IMR-90 (cell line): Measurements from ENCODE around the gene MEF2C. TPM values are rescaled to one million over a fixed set of nuclear protein-coding genes. Genes with fewer than 3 reads are reported as not detected.

Experiments
- ATAC-seq: fragments of 200-7000 bp; cut with Tn5 transposase; 2 replicates; pipeline ENCODE4 v1.9.1; 2020; ENCODE audit warnings: low read depth, mild to moderate bottlenecking, moderate library complexity
- BruUV-seq: library from RNA; stranded (reverse); fragments of 400-500 nt; replicated peaks from 2 replicates; lab custom pipeline; 2021; lab: Mats Ljungman, UMichigan
- CTCF ChIA-PET: fragments of 300-600 bp; formaldehyde crosslinking; extraction: SDS; loops from one replicate; lab custom pipeline; 2021; ENCODE audit warnings: antibody characterized with exemption; lab: Yijun Ruan, JAX
- POLR2A ChIA-PET: fragments of 300-600 bp; sonication (Branson Sonifier 250); formaldehyde crosslinking; loops from one replicate; lab custom pipeline; 2022; ENCODE audit warnings: antibody characterized with exemption; ENCODE audit not compliant: unreplicated experiment; lab: Charles Lee
- DNase-seq: peaks from one replicate; pipeline ENCODE4 v3.0.0; 2013
- H2AFZ ChIP-seq: replicated peaks from 2 replicates; pipeline ENCODE3; 2013; ENCODE audit warnings: low read length, mild to moderate bottlenecking; ENCODE audit not compliant: poor library complexity
- H2AK5ac ChIP-seq: 2 replicates; pipeline ENCODE4 v1.6.1; 2013; ENCODE audit warnings: low read depth, low read length, inconsistent platforms
- H2AK9ac ChIP-seq: replicated peaks from 2 replicates; pipeline ENCODE3; 2013; ENCODE audit warnings: mild to moderate bottlenecking, low read depth, low read length, moderate library complexity; ENCODE audit not compliant: poor library complexity
- H2BK120ac ChIP-seq: 2 replicates; pipeline ENCODE4 v1.6.1; 2013; ENCODE audit warnings: low read depth, low read length, inconsistent platforms
- H2BK15ac ChIP-seq: 3 replicates; pipeline ENCODE4 v1.6.1; 2013; ENCODE audit warnings: low read depth, low read length, inconsistent platforms
- H2BK20ac ChIP-seq: 2 replicates; pipeline ENCODE4 v1.6.1; 2013; ENCODE audit warnings: low read depth, mild to moderate bottlenecking, inconsistent platforms, low read length, moderate library complexity
- H2BK5ac ChIP-seq: 2 replicates; pipeline ENCODE4 v1.6.1; 2013; ENCODE audit warnings: mild to moderate bottlenecking, low read depth, low read length, inconsistent platforms; ENCODE audit not compliant: poor library complexity, severe bottlenecking
- H3K14ac ChIP-seq: replicated peaks from 2 replicates; pipeline ENCODE4 v1.6.1; 2013; ENCODE audit warnings: low read depth, low read length, inconsistent platforms
- H3K18ac ChIP-seq: 2 replicates; pipeline ENCODE4 v1.6.1; 2013; ENCODE audit warnings: low read depth, low read length, control low read depth
- H3K23ac ChIP-seq: 2 replicates; pipeline ENCODE4 v1.6.1; 2013; ENCODE audit warnings: low read depth, low read length, inconsistent platforms
- H3K27ac ChIP-seq: 2 replicates; pipeline ENCODE4 v1.5.1; 2013; ENCODE audit warnings: mild to moderate bottlenecking, control low read depth, low read length; ENCODE audit not compliant: insufficient read depth
- H3K27me3 ChIP-seq: 2 replicates; pipeline ENCODE4 v1.6.1; 2013; ENCODE audit warnings: low read length; ENCODE audit not compliant: control insufficient read depth, insufficient read depth
- H3K36me3 ChIP-seq: 2 replicates; pipeline ENCODE4 v1.6.1; 2013; ENCODE audit warnings: low read length, mixed read lengths; ENCODE audit not compliant: control insufficient read depth, insufficient read depth
- H3K4ac ChIP-seq: 2 replicates; pipeline ENCODE4 v1.6.1; 2013; ENCODE audit warnings: low read depth, low read length, inconsistent platforms
- H3K4me1 ChIP-seq: 2 replicates; pipeline ENCODE4 v1.6.1; 2013; ENCODE audit warnings: low read length, mixed read lengths; ENCODE audit not compliant: control insufficient read depth, insufficient read depth
- H3K4me2 ChIP-seq: 2 replicates; pipeline ENCODE4 v1.6.1; 2013; ENCODE audit warnings: low read depth, mild to moderate bottlenecking, control low read depth, low read length, moderate library complexity
- H3K4me3 ChIP-seq: 2 replicates; pipeline ENCODE4 v1.5.1; 2013; ENCODE audit warnings: low read depth, mild to moderate bottlenecking, control low read depth, low read length, moderate library complexity; ENCODE audit not compliant: insufficient read depth
- H3K56ac ChIP-seq: 2 replicates; pipeline ENCODE4 v1.6.1; 2013; ENCODE audit warnings: low read length, inconsistent platforms; ENCODE audit not compliant: insufficient read depth; ENCODE audit errors: extremely low read depth
- H3K79me1 ChIP-seq, 2 experiments: 2 replicates each; pipeline ENCODE4 v1.6.1; 2013; ENCODE audit warnings: low read length in 2 of 2, inconsistent platforms in 1 of 2, low read depth in 1 of 2
- H3K9ac ChIP-seq: 2 replicates; pipeline ENCODE4 v1.6.1; 2013; ENCODE audit warnings: low read depth, low read length, control low read depth
- H3K9me1 ChIP-seq: 2 replicates; pipeline ENCODE4 v1.6.1; 2013; ENCODE audit warnings: low read length, inconsistent platforms; ENCODE audit not compliant: insufficient read depth
- H3K9me3 ChIP-seq: 2 replicates; pipeline ENCODE4 v1.6.1; 2013; ENCODE audit warnings: low read length; ENCODE audit not compliant: control insufficient read depth, insufficient read depth
- H4K20me1 ChIP-seq: 2 replicates; pipeline ENCODE4 v1.6.1; 2013; ENCODE audit warnings: low read length, inconsistent platforms; ENCODE audit not compliant: insufficient read depth
- H4K5ac ChIP-seq: 2 replicates; pipeline ENCODE4 v1.6.1; 2013; ENCODE audit warnings: mild to moderate bottlenecking, low read depth, low read length, control low read depth
- H4K8ac ChIP-seq, 2 experiments: 2 replicates each; pipeline ENCODE4 v1.6.1; 2013; ENCODE audit warnings: low read depth in 2 of 2, low read length in 2 of 2, control low read depth in 1 of 2, inconsistent platforms in 1 of 2
- H4K91ac ChIP-seq: 2 replicates; pipeline ENCODE4 v1.6.1; 2013; ENCODE audit warnings: low read depth, low read length, inconsistent platforms; ENCODE audit not compliant: insufficient read depth
- BHLHE40 ChIP-seq: fragments of 150-350 bp; IDR thresholded peaks from 2 replicates; pipeline ENCODE4 v1.6.1; 2016; ENCODE audit warnings: mild to moderate bottlenecking, low read depth, low read length
- WGBS, 2 experiments: methylation state at CpG; one replicate each; pipeline versions ENCODE4 v1.1.5 to v1.1.7; 2013; ENCODE audit warnings: missing lambda C conversion rate in 2 of 2; ENCODE audit not compliant: insufficient read length in 1 of 2; ENCODE audit errors: extremely low coverage in 2 of 2; 5-methylcytosine and 5-hydroxymethylcytosine counted together
- dilution Hi-C: fragments of 300-500 bp; cut with HindIII; formaldehyde crosslinking; loops from one replicate; pipeline ENCODE4 v1.14.3; 2018; ENCODE audit warnings: low sequenced_read_pairs; ENCODE audit not compliant: unreplicated experiment
- in situ Hi-C: fragments of 300-500 bp; cut with MboI; formaldehyde crosslinking; loops from 3 replicates; pipeline ENCODE4 v1.14.3; 2019; ENCODE audit warnings: low sequenced_read_pairs, inconsistent platforms, mixed read lengths
- intact Hi-C: fragments of 100-400 bp; cut with micrococcal nuclease; formaldehyde crosslinking; loops from 2 replicates; pipeline ENCODE4 v1.10.0; 2022
- polyA plus RNA-seq, 3 experiments: library from polyadenylated mRNA; depleted of rRNA; stranded (reverse); fragments of >200 nt; gene quantifications; 2 replicates each; pipeline ENCODE4 v1.2.3, GENCODE V29; 2012; ENCODE audit warnings: low replicate concordance in 1 of 3
- total RNA-seq: library from RNA; depleted of rRNA; stranded (reverse); fragments of >200 nt; gene quantifications from 2 replicates; pipeline ENCODE4 v1.2.3, GENCODE V29; 2012

MEF2C gene
- total and polyA plus RNA-seq, 2 of the 4 experiments (the other 2 are of a cell fraction): 1.5 to 6.8 TPM

GRCh38 chr5:88834131-88834462 is 48.9 kb downstream of the MEF2C start:
- DNase-seq (no peak), ATAC-seq (no peak)
- dilution Hi-C loops: no loop called here
- Histone ChIP-seq H2BK5ac (no peak overlapping the region), H2BK15ac (peak overlapping the region; percentile 53; the same call in 1 of the 3 replicates), H4K20me1 (no peaks in the 10 kb centered on the region), H3K23ac (no peak overlapping the region), H3K4me1 (peaks cover 5% of the 10 kb centered on the region), H2BK20ac (no peak overlapping the region), H3K4ac (no peak overlapping the region), H4K8ac (peak overlapping the region in 1 of 2 experiments; percentile 25; a peak in 1 of 4 replicates), H3K79me1 (0 out of 4 replicates have a peak, but pooled peaks cover 0 to 4% of the 10 kb centered on the region in 2 experiments), H3K4me3 (no peak overlapping the region), H3K56ac (no peak overlapping the region), H2AFZ (peak overlapping the region; percentile 64), H3K9me3 (no peaks in the 10 kb centered on the region), H3K27me3 (no peaks in the 10 kb centered on the region), H2AK5ac (no peak overlapping the region), H3K9ac (no peak overlapping the region), H2BK120ac (no peak overlapping the region), H4K91ac (no peak overlapping the region), H4K5ac (no peak overlapping the region), H2AK9ac (no peak overlapping the region), H3K4me2 (no peak overlapping the region), H3K27ac (no peak overlapping the region), H3K36me3 (no peaks in the 10 kb centered on the region), H3K18ac (no peak overlapping the region), H3K9me1 (0 out of 2 replicates have a peak, but pooled peaks cover 3% of the 10 kb centered on the region), H3K14ac (0 out of 2 replicates have a peak overlapping the region, but pooled peaks have one; percentile 25)
- TF ChIP-seq BHLHE40: no peak
- POLR2A ChIA-PET: no interaction called here
- in situ Hi-C loops: no loop called here
- WGBS, 2 experiments: no CpG with 5 or more reads among the region's 2 CpGs
- CTCF ChIA-PET: no interaction called here
- intact Hi-C loops: loop anchor here (5.0 kb wide), 1 partner anchor 1197 kb away; no protein-coding TSS in a partner anchor
- BruUV-seq: no TSS peak
